Trophoblast cell (in vitro differentiated cells and primary cell): ENCODE data around the gene GMPPB.

ENCODE experiments used
- DNase-seq, 2 donors: peaks; one replicate each; pipeline ENCODE4 v3.0.0-alpha.2; 2016
- H2AFZ ChIP-seq: 2 replicates; pipeline ENCODE4 v1.6.1; 2013; ENCODE audit warnings: low read length, moderate library complexity, mild to moderate bottlenecking; ENCODE audit not compliant: insufficient read depth, poor library complexity
- H2AK5ac ChIP-seq: 2 replicates; pipeline ENCODE4 v1.6.1; 2013; ENCODE audit warnings: mild to moderate bottlenecking, low read length
- H2BK120ac ChIP-seq: 2 replicates; pipeline ENCODE4 v1.6.1; 2013; ENCODE audit warnings: low read length, mild to moderate bottlenecking, moderate library complexity; ENCODE audit not compliant: insufficient read depth, poor library complexity
- H2BK12ac ChIP-seq: 2 replicates; pipeline ENCODE4 v1.6.1; 2013; ENCODE audit warnings: mild to moderate bottlenecking, low read length, moderate library complexity
- H2BK5ac ChIP-seq: 2 replicates; pipeline ENCODE4 v1.6.1; 2013; ENCODE audit warnings: low read length, low read depth, moderate library complexity, mild to moderate bottlenecking; ENCODE audit not compliant: poor library complexity
- H3K14ac ChIP-seq: 2 replicates; pipeline ENCODE4 v1.6.1; 2013; ENCODE audit warnings: mild to moderate bottlenecking, low read length
- H3K18ac ChIP-seq: 2 replicates; pipeline ENCODE4 v1.6.1; 2013; ENCODE audit warnings: mild to moderate bottlenecking, low read length
- H3K23ac ChIP-seq: 2 replicates; pipeline ENCODE4 v1.6.1; 2013; ENCODE audit warnings: low read length
- H3K27ac ChIP-seq: 2 replicates; pipeline ENCODE4 v1.5.1; 2013; ENCODE audit warnings: low read depth, mild to moderate bottlenecking, inconsistent platforms, low read length, moderate library complexity
- H3K27me3 ChIP-seq: 2 replicates; pipeline ENCODE4 v1.6.1; 2013; ENCODE audit warnings: inconsistent platforms, mild to moderate bottlenecking, low read length, moderate library complexity; ENCODE audit not compliant: insufficient read depth
- H3K36me3 ChIP-seq, 2 experiments: 1 replicate in 1 of 2; 2 replicates in 1 of 2; pipeline ENCODE4 v1.6.1; 2013; ENCODE audit warnings: low read length in 2 of 2, mild to moderate bottlenecking in 2 of 2, moderate library complexity in 1 of 2; ENCODE audit not compliant: insufficient read depth in 2 of 2, control insufficient read depth in 1 of 2
- H3K4ac ChIP-seq: 2 replicates; pipeline ENCODE4 v1.6.1; 2013; ENCODE audit warnings: low read depth, mild to moderate bottlenecking, low read length, moderate library complexity
- H3K4me1 ChIP-seq, 2 experiments: 1 replicate in 1 of 2; 2 replicates in 1 of 2; pipeline ENCODE4 v1.6.1; 2013; ENCODE audit warnings: low read length in 2 of 2, mild to moderate bottlenecking in 2 of 2, moderate library complexity in 1 of 2; ENCODE audit not compliant: insufficient read depth in 2 of 2, control insufficient read depth in 1 of 2
- H3K4me2 ChIP-seq: 2 replicates; pipeline ENCODE4 v1.6.1; 2013; ENCODE audit warnings: inconsistent platforms, mild to moderate bottlenecking, low read length, moderate library complexity
- H3K4me3 ChIP-seq: 2 replicates; pipeline ENCODE4 v1.5.1; 2013; ENCODE audit warnings: mild to moderate bottlenecking, low read depth, low read length, inconsistent platforms
- H3K79me1 ChIP-seq: one replicate; pipeline ENCODE4 v1.6.1; 2013; ENCODE audit warnings: low read length
- H3K79me2 ChIP-seq: 2 replicates; pipeline ENCODE4 v1.6.1; 2013; ENCODE audit warnings: low read length, mild to moderate bottlenecking; ENCODE audit not compliant: control insufficient read depth, insufficient read depth, poor library complexity
- H3K9ac ChIP-seq: 2 replicates; pipeline ENCODE4 v1.6.1; 2013; ENCODE audit warnings: mild to moderate bottlenecking, low read length
- H3K9me3 ChIP-seq: 2 replicates; pipeline ENCODE4 v1.6.1; 2013; ENCODE audit warnings: low read depth, mild to moderate bottlenecking, control low read depth, inconsistent platforms, low read length; ENCODE audit not compliant: insufficient read depth
- H4K12ac ChIP-seq: 2 replicates; pipeline ENCODE4 v1.6.1; 2013; ENCODE audit warnings: low read depth, mild to moderate bottlenecking, low read length, moderate library complexity
- H4K8ac ChIP-seq: 2 replicates; pipeline ENCODE4 v1.6.1; 2013; ENCODE audit warnings: low read depth, mild to moderate bottlenecking, low read length, moderate library complexity
- H4K91ac ChIP-seq: one replicate; pipeline ENCODE4 v1.6.1; 2013; ENCODE audit warnings: low read depth, mild to moderate bottlenecking, low read length, moderate library complexity
- WGBS: extraction: QIAGEN DNeasy Blood & Tissue Kit; methylation state at CpG from one replicate; pipeline ENCODE4 v1.1.7; 2013; ENCODE audit warnings: missing lambda C conversion rate; ENCODE audit not compliant: insufficient read length, insufficient coverage; ENCODE audit errors: extremely low coverage; 5-methylcytosine and 5-hydroxymethylcytosine counted together

GMPPB gene

DNA sequence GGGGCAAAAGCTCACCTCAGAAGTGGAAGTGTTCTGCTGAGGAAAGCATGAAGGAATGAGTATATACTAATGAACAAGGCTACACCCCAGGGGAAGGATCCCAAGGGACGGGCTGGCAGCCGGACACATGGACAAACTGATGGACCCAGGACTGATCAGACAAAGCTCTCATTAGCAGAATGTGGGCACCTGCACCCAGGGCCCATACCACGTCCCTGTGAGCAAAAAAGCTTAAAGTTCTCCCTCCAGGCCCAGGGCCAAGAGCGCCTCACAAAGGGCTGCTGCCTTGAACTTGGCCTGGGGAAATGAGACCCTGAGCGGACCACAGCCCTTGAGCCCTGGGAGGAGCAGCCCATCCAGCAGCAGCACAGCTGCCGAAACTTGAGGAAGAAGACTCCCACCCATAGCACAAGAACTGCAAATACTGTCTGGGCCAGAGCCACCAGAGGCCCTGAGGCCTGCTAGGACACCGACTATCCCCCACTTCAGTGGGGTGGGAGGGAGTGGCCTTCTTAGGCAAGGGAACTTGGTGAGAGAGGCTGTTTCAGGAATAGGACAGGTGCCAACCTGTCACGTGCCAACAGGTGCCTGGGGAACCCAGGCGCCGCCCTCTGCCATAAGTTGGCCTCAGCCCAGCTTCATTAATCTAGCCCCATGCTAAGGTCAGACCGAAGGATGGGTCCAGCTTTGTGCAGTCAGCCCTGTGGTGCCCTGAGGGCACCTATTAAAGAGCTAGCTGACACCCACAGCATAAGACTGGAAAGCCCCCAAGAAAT is 2.3 kb upstream of the GMPPB start:
- Histone ChIP-seq H2BK5ac (no peak overlapping the region), H2BK12ac (no peak overlapping the region), H2AK5ac (no peak overlapping the region), H3K4me1 (peaks cover 8 to 12% of the 10 kb centered on the region in 2 experiments), H3K9ac (no peak overlapping the region), H2AFZ (no peak overlapping the region), H3K27ac (no peak overlapping the region), H4K12ac (no peak overlapping the region), H3K4me3 (no peak overlapping the region), H2BK120ac (no peak overlapping the region), H3K4me2 (no peak overlapping the region), H3K27me3 (no peaks in the 10 kb centered on the region), H4K91ac (no peak overlapping the region), H3K79me1 (peaks cover 9% of the 10 kb centered on the region), H3K18ac (no peak overlapping the region), H3K79me2 (peaks cover 9% of the 10 kb centered on the region), H3K36me3 (peaks cover 50 to 56% of the 10 kb centered on the region in 2 experiments), H3K14ac (no peak overlapping the region), H3K4ac (no peak overlapping the region), H4K8ac (no peak overlapping the region), H3K23ac (no peak overlapping the region), H3K9me3 (peaks cover 3% of the 10 kb centered on the region)
- DNase-seq, result no peak
- WGBS, result no CpG with 5 or more reads among the region's 11 CpGs

DNA sequence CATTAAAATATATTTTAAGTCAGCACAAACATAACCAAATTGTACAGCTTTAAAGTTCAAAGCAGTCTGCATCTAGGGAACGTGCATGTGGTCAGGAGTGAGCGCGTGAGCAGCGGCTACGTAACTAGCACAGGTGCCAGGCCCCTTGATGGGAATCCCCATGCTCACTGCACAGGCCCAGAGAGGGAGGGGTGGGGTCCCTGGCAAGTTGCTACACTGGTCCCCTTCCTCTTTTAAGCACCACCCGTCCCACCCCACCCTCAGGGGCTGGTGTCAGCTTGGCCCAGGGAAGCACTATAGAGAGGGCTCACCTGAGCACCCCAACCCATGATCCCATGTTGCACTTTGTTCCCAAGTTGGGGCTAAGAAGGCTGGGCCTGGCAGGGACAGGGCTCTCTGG is 835 bp upstream of the GMPPB start:
- no peak for DNase-seq
- no CpG with 5 or more reads among the region's 6 CpGs for WGBS
- H2BK120ac ChIP-seq, result no peak overlapping the region
- peak overlapping the region; percentile 77 for H3K27ac ChIP-seq
- H3K23ac ChIP-seq, result no peak overlapping the region
- peaks cover 9% of the 10 kb centered on the region for H3K79me2 ChIP-seq
- no peak overlapping the region for H3K4me3 ChIP-seq
- H2AFZ ChIP-seq, result no peak overlapping the region
- H3K9me3 ChIP-seq, result peaks cover 3% of the 10 kb centered on the region
- H2BK12ac ChIP-seq, result no peak overlapping the region
- H4K12ac ChIP-seq, result peak overlapping the region; percentile 55
- no peak overlapping the region for H3K14ac ChIP-seq
- H3K4me1 ChIP-seq, result peaks cover 8 to 12% of the 10 kb centered on the region in 2 experiments
- peak overlapping the region; percentile 25 for H3K4ac ChIP-seq
- no peak overlapping the region for H3K18ac ChIP-seq
- H3K79me1 ChIP-seq, result peaks cover 9% of the 10 kb centered on the region
- H4K91ac ChIP-seq, result peak overlapping the region; percentile 81
- no peak overlapping the region for H2BK5ac ChIP-seq
- no peak overlapping the region for H3K9ac ChIP-seq
- peak overlapping the region; percentile 74 for H3K4me2 ChIP-seq
- peaks cover 55 to 57% of the 10 kb centered on the region in 2 experiments for H3K36me3 ChIP-seq
- H3K27me3 ChIP-seq, result no peaks in the 10 kb centered on the region
- peak overlapping the region; percentile 38 for H2AK5ac ChIP-seq
- peak overlapping the region; percentile 28 for H4K8ac ChIP-seq

DNA sequence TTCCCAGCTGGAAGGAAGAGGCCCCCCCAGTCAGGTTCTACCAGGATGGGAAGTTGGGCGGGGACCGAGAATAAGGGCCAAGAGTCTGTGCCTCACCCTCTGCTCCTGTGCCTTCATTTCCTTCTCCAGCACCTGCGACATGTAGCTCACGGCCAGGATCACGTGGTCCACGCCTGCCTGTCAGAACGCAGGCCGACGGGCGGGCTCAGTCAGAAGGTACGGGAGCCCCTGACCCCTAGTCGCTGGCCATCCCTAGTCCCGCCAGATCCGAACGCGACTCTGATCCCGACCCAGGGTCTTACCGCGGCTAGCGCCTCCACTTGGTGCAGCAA is 489 bp downstream of the GMPPB start:
- Histone ChIP-seq H3K79me2 (peaks cover 9% of the 10 kb centered on the region), H3K36me3 (peaks cover 55 to 57% of the 10 kb centered on the region in 2 experiments), H4K91ac (peak overlapping the region; percentile 98), H3K4me3 (peak overlapping the region; percentile 98), H2AFZ (peak overlapping the region; percentile 81), H3K27ac (peak overlapping the region; percentile 83), H2BK12ac (no peak overlapping the region), H4K8ac (peak overlapping the region; percentile 95), H3K23ac (no peak overlapping the region), H3K79me1 (peaks cover 9% of the 10 kb centered on the region), H2AK5ac (peak overlapping the region; percentile 93), H3K27me3 (no peaks in the 10 kb centered on the region), H3K9me3 (peaks cover 5% of the 10 kb centered on the region), H4K12ac (peak overlapping the region; percentile 90), H2BK5ac (peak overlapping the region; percentile 37), H3K4me1 (peaks cover 13 to 20% of the 10 kb centered on the region in 2 experiments), H3K14ac (peak overlapping the region; percentile 93), H2BK120ac (peak overlapping the region; percentile 65), H3K4me2 (peak overlapping the region; percentile 90), H3K9ac (peak overlapping the region; percentile 98), H3K4ac (peak overlapping the region; percentile 94), H3K18ac (peak overlapping the region; percentile 91)
- WGBS, result no CpG with 5 or more reads among the region's 20 CpGs
- DNase-seq, result peak; percentile 56 to 68

DNA sequence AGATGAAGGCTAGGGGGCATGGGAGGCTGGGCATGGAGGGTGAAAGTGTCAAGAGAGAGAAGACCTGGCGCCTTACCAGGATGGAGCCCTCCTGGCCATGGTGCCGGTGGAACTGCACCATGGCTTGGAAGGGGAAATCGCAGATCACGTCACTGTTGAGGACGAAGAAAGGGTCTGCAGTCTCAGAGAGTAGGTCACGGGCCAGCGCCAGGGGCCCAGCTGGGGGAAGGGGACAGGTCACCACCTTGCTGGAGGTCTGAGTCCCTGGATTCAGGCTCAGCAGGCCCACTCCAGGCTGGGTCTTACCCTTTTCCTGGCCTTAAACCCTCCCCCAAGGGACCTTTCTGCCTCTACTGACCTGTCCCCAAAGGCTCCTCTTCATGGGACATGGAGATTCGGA is 855 bp downstream of the GMPPB start:
- no peak overlapping the region for H3K23ac ChIP-seq
- no peaks in the 10 kb centered on the region for H3K27me3 ChIP-seq
- WGBS, result no CpG with 5 or more reads among the region's 8 CpGs
- H4K91ac ChIP-seq, result peak overlapping the region; percentile 98
- H3K9ac ChIP-seq, result peak overlapping the region; percentile 98
- peak overlapping the region; percentile 65 for H2BK120ac ChIP-seq
- H4K8ac ChIP-seq, result peak overlapping the region; percentile 95
- peak overlapping the region; percentile 98 for H3K4me3 ChIP-seq
- peaks cover 53 to 54% of the 10 kb centered on the region in 2 experiments for H3K36me3 ChIP-seq
- peak overlapping the region; percentile 81 for H2AFZ ChIP-seq
- peaks cover 9% of the 10 kb centered on the region for H3K79me1 ChIP-seq
- peak overlapping the region; percentile 90 for H4K12ac ChIP-seq
- peak overlapping the region; percentile 94 for H3K4ac ChIP-seq
- H3K4me1 ChIP-seq, result peaks cover 13 to 20% of the 10 kb centered on the region in 2 experiments
- peak overlapping the region; percentile 90 for H3K4me2 ChIP-seq
- H3K14ac ChIP-seq, result peak overlapping the region; percentile 93
- H2AK5ac ChIP-seq, result peak overlapping the region; percentile 93
- no peak for DNase-seq
- peaks cover 8% of the 10 kb centered on the region for H3K9me3 ChIP-seq
- H3K79me2 ChIP-seq, result peaks cover 9% of the 10 kb centered on the region
- no peak overlapping the region for H2BK5ac ChIP-seq
- H2BK12ac ChIP-seq, result peak overlapping the region; percentile 6
- no peak overlapping the region for H3K18ac ChIP-seq
- peak overlapping the region; percentile 83 for H3K27ac ChIP-seq
